Right renal cortex interstitium (tissue), 3 donors: ENCODE measurements around the gene ZBTB7B. TPM values are rescaled to one million over a fixed set of nuclear protein-coding genes. Genes with fewer than 3 reads are reported as not detected.
"Not testable (repeated sequence)": the region's sequence is repeated elsewhere in the genome, so short reads cannot be mapped to it uniquely, and the experiment has no call there.

Experiments
- DNase-seq, 3 donors: peaks; one replicate each; pipeline ENCODE4 v3.0.0-alpha.2; 2013; ENCODE audit warnings: low read depth in 3 of 3, low spot score in 2 of 3
- polyA plus RNA-seq, 3 donors: library from polyadenylated mRNA; unstranded; fragments of 120-200 nt; gene quantifications; one replicate each; pipeline ENCODE4 v1.2.1, GENCODE V29; 2013; ENCODE audit not compliant: insufficient read length in 3 of 3

ZBTB7B gene
- polyA plus RNA-seq, 3 donors = 10.0 to 13.8 (median 11.5) TPM

- not testable (repeated sequence) for DNase-seq
These were observed 15.9 kb upstream of the ZBTB7B start for GRCh38 chr1:154986736-154987135.

- DNase-seq = no peak
These were observed 15.3 kb upstream of the ZBTB7B start for GRCh38 chr1:154987326-154987725.

GRCh38 chr1:154988058-154988954 lies 14.3 kb upstream of the ZBTB7B start:
- no peak for DNase-seq

- DNase-seq = no peak
These were observed 13.3 kb upstream of the ZBTB7B start for GRCh38 chr1:154989195-154989860.

- DNase-seq = no peak
These were observed 12.3 kb upstream of the ZBTB7B start for GRCh38 chr1:154990276-154990675.

- DNase-seq = no peak
These were observed 9.7 kb upstream of the ZBTB7B start for GRCh38 chr1:154992721-154993571.

- no peak for DNase-seq
These were observed 8.9 kb upstream of the ZBTB7B start, which contains the start of gene LENEP for GRCh38 chr1:154993572-154994268. LENEP (plus strand) TSS chr1:154993586; CDS start chr1:154993608, 22 bp downstream.

GRCh38 chr1:154994269-154994587 lies 8.4 kb upstream of the ZBTB7B start:
- DNase-seq = no peak

GRCh38 chr1:154994591-154994990 lies 8.0 kb upstream of the ZBTB7B start:
- no peak for DNase-seq

- DNase-seq = not testable (repeated sequence)
These were observed 7.2 kb upstream of the ZBTB7B start for GRCh38 chr1:154995301-154995983.

- no peak for DNase-seq
These were observed 5.5 kb upstream of the ZBTB7B start for GRCh38 chr1:154996966-154997701.

- DNase-seq = no peak
These were observed 4.3 kb upstream of the ZBTB7B start for GRCh38 chr1:154998201-154998780.

GRCh38 chr1:154998818-154999570 lies 3.6 kb upstream of the ZBTB7B start:
- no peak for DNase-seq

- DNase-seq = no peak
These were observed 2.8 kb upstream of the ZBTB7B start for GRCh38 chr1:154999571-155000410.

GRCh38 chr1:155000411-155000725 lies 2.2 kb upstream of the ZBTB7B start:
- no peak for DNase-seq

- peak in 2 of 3 donors; percentile 89 to 93 for DNase-seq
These were observed 1.7 kb upstream of the ZBTB7B start for GRCh38 chr1:155000726-155001424.

- DNase-seq = no peak
These were observed 1.3 kb upstream of the ZBTB7B start for GRCh38 chr1:155001425-155001674.
